ENCODE data around the gene AP5B1.

Gene AP5B1

DNA sequence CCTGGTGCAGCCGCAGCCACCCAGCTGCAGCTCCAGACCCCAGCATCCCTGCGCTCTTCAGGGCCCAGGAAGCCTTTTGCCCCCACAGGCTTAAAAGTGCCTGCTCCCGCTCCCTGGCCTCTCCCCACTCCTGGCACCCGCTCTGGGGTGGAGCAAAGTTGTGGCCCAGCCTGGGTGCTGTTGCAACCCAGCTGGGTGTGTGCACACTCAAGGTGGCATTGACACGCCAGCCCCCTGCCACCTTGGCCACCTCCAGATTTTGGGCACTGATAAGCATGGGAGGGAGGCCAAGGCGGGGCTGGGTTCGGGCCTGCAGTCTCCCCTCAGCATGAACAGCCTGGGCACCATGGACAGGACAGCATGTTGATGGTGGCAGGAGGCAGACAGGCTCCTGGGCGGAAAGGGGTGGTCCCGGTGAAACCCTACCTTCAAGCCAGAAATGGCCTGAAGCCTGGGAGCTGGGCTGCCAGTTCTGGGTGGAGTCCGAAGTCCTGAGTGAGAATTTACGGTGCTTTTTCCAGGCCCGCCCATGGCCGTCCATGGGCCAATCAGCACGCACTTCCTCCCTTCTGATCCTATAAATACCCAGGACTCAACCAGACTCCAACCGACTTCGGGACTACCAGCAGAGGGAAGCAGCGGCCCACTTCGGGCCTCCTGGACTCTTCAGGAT is 36.6 kb downstream of the AP5B1 start:
- TF ChIP-seq, protein P1, sequence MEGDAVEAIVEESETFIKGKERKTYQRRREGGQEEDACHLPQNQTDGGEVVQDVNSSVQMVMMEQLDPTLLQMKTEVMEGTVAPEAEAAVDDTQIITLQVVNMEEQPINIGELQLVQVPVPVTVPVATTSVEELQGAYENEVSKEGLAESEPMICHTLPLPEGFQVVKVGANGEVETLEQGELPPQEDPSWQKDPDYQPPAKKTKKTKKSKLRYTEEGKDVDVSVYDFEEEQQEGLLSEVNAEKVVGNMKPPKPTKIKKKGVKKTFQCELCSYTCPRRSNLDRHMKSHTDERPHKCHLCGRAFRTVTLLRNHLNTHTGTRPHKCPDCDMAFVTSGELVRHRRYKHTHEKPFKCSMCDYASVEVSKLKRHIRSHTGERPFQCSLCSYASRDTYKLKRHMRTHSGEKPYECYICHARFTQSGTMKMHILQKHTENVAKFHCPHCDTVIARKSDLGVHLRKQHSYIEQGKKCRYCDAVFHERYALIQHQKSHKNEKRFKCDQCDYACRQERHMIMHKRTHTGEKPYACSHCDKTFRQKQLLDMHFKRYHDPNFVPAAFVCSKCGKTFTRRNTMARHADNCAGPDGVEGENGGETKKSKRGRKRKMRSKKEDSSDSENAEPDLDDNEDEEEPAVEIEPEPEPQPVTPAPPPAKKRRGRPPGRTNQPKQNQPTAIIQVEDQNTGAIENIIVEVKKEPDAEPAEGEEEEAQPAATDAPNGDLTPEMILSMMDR (IDR thresholded peaks at IDR 0.05; ENCODE audit: insufficient read depth, low read length): peak; percentile 23
- TF ChIP-seq, protein P2, sequence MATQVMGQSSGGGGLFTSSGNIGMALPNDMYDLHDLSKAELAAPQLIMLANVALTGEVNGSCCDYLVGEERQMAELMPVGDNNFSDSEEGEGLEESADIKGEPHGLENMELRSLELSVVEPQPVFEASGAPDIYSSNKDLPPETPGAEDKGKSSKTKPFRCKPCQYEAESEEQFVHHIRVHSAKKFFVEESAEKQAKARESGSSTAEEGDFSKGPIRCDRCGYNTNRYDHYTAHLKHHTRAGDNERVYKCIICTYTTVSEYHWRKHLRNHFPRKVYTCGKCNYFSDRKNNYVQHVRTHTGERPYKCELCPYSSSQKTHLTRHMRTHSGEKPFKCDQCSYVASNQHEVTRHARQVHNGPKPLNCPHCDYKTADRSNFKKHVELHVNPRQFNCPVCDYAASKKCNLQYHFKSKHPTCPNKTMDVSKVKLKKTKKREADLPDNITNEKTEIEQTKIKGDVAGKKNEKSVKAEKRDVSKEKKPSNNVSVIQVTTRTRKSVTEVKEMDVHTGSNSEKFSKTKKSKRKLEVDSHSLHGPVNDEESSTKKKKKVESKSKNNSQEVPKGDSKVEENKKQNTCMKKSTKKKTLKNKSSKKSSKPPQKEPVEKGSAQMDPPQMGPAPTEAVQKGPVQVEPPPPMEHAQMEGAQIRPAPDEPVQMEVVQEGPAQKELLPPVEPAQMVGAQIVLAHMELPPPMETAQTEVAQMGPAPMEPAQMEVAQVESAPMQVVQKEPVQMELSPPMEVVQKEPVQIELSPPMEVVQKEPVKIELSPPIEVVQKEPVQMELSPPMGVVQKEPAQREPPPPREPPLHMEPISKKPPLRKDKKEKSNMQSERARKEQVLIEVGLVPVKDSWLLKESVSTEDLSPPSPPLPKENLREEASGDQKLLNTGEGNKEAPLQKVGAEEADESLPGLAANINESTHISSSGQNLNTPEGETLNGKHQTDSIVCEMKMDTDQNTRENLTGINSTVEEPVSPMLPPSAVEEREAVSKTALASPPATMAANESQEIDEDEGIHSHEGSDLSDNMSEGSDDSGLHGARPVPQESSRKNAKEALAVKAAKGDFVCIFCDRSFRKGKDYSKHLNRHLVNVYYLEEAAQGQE (IDR thresholded peaks at IDR 0.05; ENCODE audit: insufficient replicate concordance, low read depth): no peak
- TF ChIP-seq SPI1 (IDR thresholded peaks at IDR 0.05; ENCODE audit: borderline replicate concordance, low read depth): peak; percentile 57; the same call in 1 of the 2 replicates
- no peak for TF ChIP-seq GABPA (IDR thresholded peaks at IDR 0.05; ENCODE audit: low read depth)
- H3K27me3 ChIP-seq (ENCODE audit: insufficient read depth, poor library complexity, severe bottlenecking): no peaks in the 10 kb centered on the region
- no peak overlapping the region for H3K27ac ChIP-seq (replicated peaks)
- H3K4me3 ChIP-seq (replicated peaks; ENCODE audit: insufficient read depth, low read length): no peak overlapping the region
- DNase-seq (ENCODE audit: low read depth in 1 of 2, low spot score in 1 of 2): peak; percentile 51 to 54

DNA sequence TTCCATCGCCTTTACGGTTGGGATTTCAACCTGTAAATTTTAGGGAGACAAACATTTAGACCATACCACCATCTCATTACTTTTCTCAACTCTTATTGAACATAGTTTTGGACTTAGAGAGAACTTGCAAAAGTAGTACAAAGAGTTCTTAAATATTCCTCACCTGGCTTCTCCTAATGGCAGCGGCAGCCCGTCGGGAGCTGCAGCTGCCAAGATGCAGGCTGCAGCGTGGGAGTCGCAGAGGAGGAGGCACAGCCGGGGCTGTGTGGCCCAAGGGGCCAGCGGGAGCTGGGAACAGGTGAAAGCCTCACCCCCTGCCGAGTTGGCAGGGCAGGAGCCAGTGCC is 37.1 kb downstream of the AP5B1 start:
- DNase-seq (ENCODE audit: low read depth in 1 of 2, low spot score in 1 of 2): no peak
- H3K4me3 ChIP-seq (replicated peaks; ENCODE audit: insufficient read depth, low read length): no peak overlapping the region
- no peaks in the 10 kb centered on the region for H3K27me3 ChIP-seq (ENCODE audit: insufficient read depth, poor library complexity, severe bottlenecking)
- TF ChIP-seq SPI1 (IDR thresholded peaks at IDR 0.05; ENCODE audit: borderline replicate concordance, low read depth) (no peak), POLR2AphosphoS5 (IDR thresholded peaks at IDR 0.05; ENCODE audit: low read depth) (no peak), GABPA (IDR thresholded peaks at IDR 0.05; ENCODE audit: low read depth) (no peak)
- TF ChIP-seq, protein P1 (IDR thresholded peaks at IDR 0.05; ENCODE audit: insufficient read depth, low read length): no peak
- TF ChIP-seq, protein P2 (IDR thresholded peaks at IDR 0.05; ENCODE audit: insufficient replicate concordance, low read depth): no peak
- H3K27ac ChIP-seq (replicated peaks): no peak overlapping the region

DNA sequence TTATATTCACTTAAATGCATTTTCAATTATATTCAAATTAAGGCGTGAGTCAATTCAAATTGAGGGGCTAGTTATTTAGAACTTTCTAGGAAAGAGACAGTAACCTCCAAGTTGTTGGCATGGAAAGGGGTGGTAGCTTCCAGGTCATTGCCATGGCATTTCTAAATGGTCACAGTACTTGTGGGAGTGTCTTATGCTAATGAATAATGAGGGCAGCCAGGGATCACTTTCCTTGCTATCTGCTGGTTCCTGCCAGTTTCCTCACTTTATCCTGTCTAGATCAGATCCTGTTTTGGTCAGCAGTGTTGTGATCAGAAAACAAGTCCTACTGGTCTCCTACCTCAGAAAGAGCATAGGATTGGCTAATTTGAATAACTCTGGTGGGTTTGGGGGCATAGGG is 38.4 kb downstream of the AP5B1 start:
- Histone ChIP-seq H3K27ac (replicated peaks) (no peak overlapping the region), H3K27me3 (ENCODE audit: insufficient read depth, poor library complexity, severe bottlenecking) (no peaks in the 10 kb centered on the region), H3K4me3 (replicated peaks; ENCODE audit: insufficient read depth, low read length) (no peak overlapping the region)
- DNase-seq (ENCODE audit: low read depth in 1 of 2, low spot score in 1 of 2): no peak
- TF ChIP-seq GABPA (IDR thresholded peaks at IDR 0.05; ENCODE audit: low read depth) (no peak), SPI1 (IDR thresholded peaks at IDR 0.05; ENCODE audit: borderline replicate concordance, low read depth) (no peak), POLR2AphosphoS5 (IDR thresholded peaks at IDR 0.05; ENCODE audit: low read depth) (no peak)
- TF ChIP-seq, protein P1 (IDR thresholded peaks at IDR 0.05; ENCODE audit: insufficient read depth, low read length): no peak
- TF ChIP-seq, protein P2 (IDR thresholded peaks at IDR 0.05; ENCODE audit: insufficient replicate concordance, low read depth): no peak
